GM21619 (cell line): Measurements from ENCODE around the gene RFWD3.
"Not testable (repeated sequence)": the region's sequence is repeated elsewhere in the genome, so short reads cannot be mapped to it uniquely, and the experiment has no call there.

Experiments
- ATAC-seq: cut with Tn5 transposase; IDR thresholded peaks from one replicate; pipeline ENCODE4 v1.9.1; 2021; ENCODE audit not compliant: unreplicated experiment

The RFWD3 gene

GRCh38 chr16:74666010-74666421 lies 661 bp downstream of the RFWD3 start:
- ATAC-seq = no peak

- ATAC-seq = no peak
Measured at GRCh38 chr16:74661064-74661463, 5.6 kb downstream of the RFWD3 start.

DNA sequence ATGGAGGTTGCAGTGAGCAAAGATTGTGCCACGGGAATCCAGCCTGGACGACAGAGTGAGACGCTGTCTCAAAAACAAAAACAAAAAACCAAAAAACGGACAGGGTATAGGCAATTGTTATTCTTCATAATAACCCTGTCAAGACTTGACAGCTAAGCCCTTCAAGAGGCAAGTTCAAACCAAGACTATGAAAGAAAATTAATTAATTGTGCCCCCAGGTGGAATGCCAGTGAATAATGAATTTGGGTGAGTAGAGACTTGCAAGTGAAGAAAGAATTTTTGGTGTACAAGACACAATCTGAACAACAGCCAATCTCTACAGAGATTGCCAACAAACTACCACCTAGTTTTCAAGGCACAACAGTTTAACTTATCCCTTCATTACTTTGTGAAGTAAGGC lies 6.3 kb downstream of the RFWD3 start:
- no peak for ATAC-seq

- ATAC-seq = no peak
Measured at GRCh38 chr16:74659041-74659440, 7.6 kb downstream of the RFWD3 start.

DNA sequence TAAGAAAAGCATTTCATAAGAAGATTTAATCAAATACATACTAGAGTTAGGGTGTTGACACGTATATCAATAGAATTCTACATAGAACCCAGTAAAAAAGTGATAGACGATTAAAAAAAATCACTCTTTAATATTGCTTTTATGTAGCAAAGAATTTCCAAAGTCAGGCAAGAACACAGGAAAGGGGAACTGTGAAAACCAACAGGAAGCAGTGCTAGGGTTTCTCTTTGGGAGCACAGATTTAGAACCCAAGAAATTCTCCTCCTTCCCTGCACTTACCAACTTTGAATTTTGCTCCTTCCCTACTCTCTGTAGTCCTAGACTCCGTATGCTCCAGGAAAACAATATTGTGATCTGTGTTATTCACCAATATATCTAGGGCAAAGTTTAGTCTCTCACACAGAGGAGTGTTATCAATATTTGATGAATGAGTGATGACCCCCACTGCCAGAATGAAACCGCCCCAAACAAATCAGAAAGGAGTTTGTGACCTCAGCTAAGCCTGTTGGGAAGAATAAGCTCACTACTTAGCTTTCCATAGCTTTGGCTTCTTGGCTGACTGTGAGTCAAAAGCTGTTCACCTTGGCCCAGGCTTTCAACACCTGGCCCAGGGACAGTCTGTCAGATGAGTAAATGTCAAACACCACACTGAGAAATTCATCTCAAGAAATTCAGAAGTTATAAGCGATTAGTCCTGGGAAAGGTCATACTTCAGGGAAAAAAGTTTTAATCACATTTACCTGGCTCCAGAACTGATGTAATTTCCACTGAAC lies 8.6 kb downstream of the RFWD3 start:
- ATAC-seq = no peak

DNA sequence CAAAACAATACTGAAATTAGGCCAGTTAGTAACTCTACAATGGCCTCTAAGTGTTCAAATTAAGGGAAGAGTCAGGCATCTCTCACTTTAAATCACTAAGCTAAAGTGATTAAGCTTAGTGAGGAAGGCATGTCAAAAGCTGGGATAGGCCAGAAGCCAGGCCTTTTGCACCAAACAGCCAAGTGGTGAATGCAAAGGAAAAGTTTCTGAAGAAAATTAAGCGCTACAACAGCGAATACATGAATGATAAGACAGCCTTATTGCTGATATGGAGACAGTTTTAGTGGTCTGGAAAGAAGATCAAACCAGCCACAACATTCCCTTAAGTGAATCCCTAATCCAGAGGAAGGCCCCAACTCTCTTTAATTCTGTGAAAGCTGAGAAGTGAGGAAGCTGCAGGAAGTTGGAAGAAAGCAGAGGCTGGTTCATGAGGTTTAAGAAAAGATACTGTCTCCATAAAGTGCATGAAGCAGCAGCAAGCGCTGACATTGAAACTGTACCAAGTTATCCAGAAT lies 12.1 kb downstream of the RFWD3 start:
- ATAC-seq = no peak

- not testable (repeated sequence) for ATAC-seq
Measured at GRCh38 chr16:74652883-74653282, 13.8 kb downstream of the RFWD3 start.

DNA sequence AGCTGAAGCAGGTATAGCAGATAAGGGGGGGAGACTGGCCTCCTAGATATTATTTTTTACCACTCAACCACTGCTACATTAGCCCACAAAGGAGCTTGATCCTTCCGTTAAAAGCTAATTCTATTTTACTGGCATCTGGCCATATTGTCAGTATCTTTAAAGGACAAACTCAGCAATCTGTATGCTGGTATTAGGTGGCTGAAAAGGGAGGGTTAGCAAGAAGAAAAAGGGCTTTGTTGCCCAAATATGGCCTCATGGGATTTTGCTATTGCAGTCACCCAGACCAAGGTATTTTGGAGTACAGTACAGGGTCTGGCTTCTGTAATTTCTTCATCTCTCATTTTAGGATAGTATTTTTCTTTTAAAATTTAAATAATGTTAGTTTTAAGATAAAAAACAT lies 14.4 kb downstream of the RFWD3 start:
- ATAC-seq = no peak

GRCh38 chr16:74651841-74652240 lies 14.8 kb downstream of the RFWD3 start:
- no peak for ATAC-seq

DNA sequence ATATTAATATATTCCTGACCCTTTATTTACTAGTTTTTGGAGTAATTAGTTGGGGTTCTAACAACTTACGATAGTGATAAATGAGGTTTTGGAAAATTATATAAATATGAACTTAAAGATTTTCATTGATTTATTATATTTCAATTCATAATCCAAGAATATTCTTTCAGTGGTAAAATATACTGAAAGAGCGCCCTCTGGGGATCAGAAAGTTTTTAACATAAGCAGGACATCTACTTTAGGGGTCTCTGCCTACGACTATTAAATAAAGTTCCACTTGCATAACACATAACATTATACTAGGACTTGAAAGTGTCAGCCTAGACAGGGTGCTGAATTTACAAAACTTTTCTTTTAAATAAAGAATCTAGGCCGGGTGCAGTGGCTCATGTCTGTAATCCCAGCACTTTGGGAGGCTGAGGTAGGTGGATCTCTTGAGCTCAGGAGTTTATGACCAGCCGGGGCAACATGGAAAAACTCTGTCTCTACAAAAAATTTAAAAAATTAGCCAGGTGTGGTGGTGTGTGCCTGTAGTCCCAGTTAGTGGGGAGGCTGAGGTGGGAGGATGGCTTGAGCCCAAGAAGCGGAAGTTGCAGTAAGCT lies 15.6 kb downstream of the RFWD3 start:
- no peak for ATAC-seq

DNA sequence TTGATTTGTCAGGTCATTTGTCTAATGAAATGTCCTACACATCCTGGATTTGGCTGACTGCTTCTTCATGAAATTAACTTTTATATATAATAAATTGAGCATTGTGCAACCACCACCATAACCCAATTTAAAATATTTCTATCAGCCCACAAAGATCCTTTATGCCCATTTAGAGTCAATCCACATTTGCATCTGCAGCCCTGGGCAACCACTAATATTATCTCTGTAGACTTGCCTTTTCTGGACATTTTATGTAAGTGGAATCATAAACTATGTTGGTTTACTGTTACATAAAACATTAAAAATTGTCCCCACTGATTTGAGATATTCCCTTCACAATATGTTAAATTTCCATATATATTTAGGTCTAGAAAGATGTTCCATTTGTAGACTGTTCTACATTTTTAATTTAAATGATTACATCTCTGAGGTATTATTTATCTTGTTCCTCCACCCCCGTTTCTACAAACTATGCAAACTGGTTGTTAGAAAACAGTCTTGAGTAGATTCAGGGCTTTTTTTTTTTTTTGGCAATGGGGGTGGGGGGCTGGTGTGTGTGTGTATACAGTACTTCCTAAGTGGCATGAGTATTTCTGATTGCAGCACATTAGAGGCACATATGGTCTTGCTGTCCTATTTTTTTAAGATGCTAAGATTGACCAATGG lies 16.7 kb downstream of the RFWD3 start:
- no peak for ATAC-seq

GRCh38 chr16:74641969-74642368 lies 24.7 kb downstream of the RFWD3 start:
- ATAC-seq = no peak

DNA sequence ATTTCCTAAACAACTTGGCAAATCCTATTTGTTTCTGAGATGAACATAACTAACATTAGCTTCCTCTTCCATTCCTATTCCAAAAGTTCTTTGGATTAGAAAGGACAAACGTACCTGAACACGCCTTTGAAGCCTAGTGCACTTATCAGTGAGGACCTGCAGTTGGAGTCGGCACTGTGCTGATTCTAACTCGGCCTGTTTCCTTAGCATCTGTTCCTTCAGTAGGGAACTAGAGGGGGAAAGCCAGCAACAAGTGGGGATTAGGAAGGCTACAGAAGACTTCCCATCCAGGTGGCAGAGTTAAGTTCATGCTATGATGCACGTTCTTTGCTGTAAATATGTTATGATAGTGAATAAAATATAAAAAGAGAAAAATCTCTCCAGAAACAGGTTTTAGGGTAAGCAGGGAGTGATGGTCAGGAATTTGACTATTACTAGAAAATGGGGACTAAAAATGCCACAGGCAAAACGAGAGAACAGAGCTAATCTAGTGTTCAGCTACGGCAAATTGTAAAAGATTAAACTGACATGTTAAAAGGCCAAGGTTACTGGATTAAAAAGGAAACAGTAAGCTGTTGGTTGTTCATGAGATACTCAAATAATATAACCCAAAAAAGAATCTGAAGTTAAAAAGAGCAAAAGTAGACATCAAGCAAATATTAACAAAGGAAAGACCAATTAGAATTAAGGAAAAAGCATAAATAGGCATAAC lies 28.8 kb downstream of the RFWD3 start:
- no peak for ATAC-seq

DNA sequence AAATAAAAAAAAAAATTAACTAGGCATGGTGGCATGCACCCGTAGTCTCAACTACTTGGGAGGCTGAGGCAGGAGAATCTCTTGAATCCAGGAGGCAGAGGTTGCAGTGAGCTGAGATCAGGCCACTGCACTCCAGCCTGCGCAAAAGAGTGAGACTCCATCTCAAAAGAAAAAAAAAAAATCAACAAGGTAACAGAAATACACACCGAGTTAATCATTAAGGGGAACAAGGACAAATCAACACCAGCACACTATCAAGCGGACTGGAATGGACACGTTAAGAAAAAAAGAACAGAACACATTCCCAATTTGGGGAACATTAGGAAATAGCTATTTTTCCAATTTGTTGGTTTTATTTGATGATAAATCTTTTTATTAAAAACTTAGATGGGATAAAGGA lies 31.4 kb downstream of the RFWD3 start:
- no peak for ATAC-seq

DNA sequence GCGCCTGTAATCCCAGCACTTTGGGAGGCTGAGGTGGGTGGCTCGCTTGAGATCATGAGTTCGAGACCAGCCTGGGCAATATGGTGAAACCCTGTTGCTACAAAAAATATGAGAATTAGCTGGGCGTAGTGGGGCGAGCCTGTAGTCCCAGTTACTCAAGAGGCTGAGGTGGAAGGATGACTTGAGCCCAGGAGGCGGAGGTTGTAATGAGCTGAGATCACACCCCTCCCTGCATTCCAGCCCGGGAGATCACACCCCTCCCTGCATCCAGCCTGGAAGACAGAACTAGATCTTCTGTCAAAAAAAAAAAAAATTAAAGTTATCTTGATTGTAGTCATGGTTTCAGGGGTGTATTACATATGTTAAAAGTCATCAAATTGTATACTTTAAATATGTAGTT lies 33.0 kb downstream of the RFWD3 start:
- no peak for ATAC-seq

GRCh38 chr16:74627506-74628220 lies 39.0 kb downstream of the RFWD3 start:
- no peak for ATAC-seq

GRCh38 chr16:74626741-74627416 lies 39.8 kb downstream of the RFWD3 start:
- peak; percentile 57 for ATAC-seq

GRCh38 chr16:74625500-74626350 lies 41.0 kb downstream of the RFWD3 start:
- ATAC-seq = no peak

- ATAC-seq = no peak
Measured at GRCh38 chr16:74623839-74624235, 42.8 kb downstream of the RFWD3 start.
